Esophagus mucosa (tissue), 1 donor: ENCODE results near the gene LRFN5. TPM values are rescaled to one million over a fixed set of nuclear protein-coding genes. Genes with fewer than 3 reads are reported as not detected.
"Not testable (repeated sequence)": the region's sequence is repeated elsewhere in the genome, so short reads cannot be mapped to it uniquely, and the experiment has no call there.

Experiments
- ATAC-seq: fragments of 200-7000 bp; cut with Tn5 transposase; one replicate; pipeline ENCODE4 v1.9.1; 2020
- total RNA-seq: library from RNA; stranded (reverse); gene quantifications from one replicate; pipeline ENCODE4 v1.2.4, GENCODE V29; 2023
- donor health status: DM: yes; HTN: yes; CAD: no.

Gene LRFN5
- total RNA-seq, 1 donor from 2014 or later: 0.20 TPM

GRCh38 chr14:41636492-41637392, 30.1 kb downstream of the LRFN5 start:
- no peak for ATAC-seq

- no peak for ATAC-seq
Observed at GRCh38 chr14:41641690-41642089, 35.0 kb downstream of the LRFN5 start.

DNA sequence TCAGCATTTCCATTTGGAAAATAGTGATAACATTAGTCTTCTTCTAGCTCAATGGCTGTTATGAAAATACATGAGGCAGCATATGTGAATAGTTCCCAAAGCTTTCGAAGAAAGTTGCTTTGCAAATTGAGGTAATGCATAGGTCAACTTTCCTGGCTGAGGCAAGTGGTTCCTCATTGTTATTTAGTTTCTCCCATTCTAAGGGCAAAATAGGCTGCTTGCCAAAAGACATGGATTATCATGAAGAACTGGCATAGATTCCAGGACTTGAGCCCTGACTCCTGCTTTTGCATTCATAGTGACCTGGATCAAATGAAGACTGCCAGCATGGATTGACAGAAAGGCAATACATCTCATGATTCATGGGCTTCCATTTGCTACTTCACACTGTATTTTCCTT, 35.7 kb downstream of the LRFN5 start:
- no peak for ATAC-seq

- no peak for ATAC-seq
Observed at GRCh38 chr14:41642789-41643188, 36.1 kb downstream of the LRFN5 start.

GRCh38 chr14:41644606-41645005, 37.9 kb downstream of the LRFN5 start:
- ATAC-seq: no peak

DNA sequence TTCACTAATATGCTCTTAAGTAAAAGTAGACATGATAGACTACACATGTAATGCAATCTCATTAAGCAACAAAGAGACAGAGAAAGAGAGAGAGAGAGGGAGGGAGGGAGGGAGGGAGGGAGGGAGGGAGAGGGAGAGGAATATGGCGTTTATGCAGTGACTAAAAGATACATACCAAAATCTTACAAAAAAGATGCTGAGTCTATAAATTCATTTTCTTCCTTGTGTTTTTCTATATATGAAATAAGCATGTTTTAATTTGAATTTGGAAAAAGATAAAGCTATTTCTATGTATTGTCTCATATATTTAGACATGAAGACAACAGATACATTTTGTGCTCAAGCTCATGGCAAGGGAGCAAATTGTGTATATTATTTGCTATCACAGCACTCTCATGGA, 44.1 kb downstream of the LRFN5 start:
- ATAC-seq: no peak

DNA sequence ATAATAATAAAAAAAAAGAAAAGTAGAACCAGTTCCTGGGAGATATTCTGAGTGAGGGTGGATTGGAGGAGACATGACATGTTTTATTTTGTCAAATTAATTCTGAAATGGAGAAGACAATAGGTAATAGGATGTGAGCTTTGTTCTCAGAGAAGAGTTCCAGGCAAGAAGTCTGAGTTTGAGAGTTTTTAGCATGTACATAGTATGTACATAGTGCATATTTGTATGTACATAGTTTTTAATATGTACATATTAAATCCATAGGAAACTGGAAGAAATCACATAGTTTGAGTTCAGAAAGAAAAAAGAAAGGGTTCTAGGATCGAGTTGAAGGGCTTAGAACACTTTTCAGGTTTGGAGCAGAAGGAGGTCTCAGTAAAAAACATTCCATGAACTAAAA, 47.5 kb downstream of the LRFN5 start:
- ATAC-seq: no peak

- ATAC-seq: no peak
Observed at GRCh38 chr14:41662780-41663472, 56.2 kb downstream of the LRFN5 start.

DNA sequence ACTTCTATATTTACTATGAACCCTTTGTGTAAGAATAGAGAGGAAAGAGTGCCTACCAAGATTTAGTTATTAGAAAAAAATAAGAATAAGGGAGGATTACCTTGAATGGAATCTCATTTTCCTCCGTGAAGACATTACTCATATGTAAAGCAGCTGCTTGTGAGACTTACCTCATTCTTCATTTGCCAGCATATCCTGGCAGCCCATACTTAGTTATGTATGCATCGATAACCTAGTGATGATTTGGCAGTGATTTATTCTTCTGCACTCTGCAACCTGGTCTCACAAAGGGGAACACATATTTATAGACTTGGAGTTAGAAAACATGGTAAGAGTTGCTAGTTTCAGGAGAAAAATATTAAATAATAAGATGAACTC, 56.8 kb downstream of the LRFN5 start:
- ATAC-seq: no peak

GRCh38 chr14:41666301-41666700, 59.6 kb downstream of the LRFN5 start:
- ATAC-seq: no peak

DNA sequence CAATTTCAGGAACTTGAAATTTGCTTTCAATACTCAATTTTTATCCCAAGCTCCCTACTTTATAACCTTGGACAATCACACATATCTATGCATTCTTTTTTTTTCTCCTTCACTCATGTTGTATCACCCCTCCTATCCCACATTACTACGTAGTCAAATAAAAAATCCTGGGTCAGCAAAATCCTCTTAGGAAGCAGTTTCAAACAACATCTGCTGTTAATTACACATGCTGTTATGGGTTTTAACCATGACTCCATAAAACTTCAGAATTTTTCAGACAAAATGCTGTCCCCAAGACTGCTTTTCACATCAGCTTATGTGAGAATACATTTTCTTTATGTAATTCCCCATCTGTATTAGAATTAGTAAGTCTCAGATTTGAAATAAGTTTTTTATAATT, 61.7 kb downstream of the LRFN5 start:
- no peak for ATAC-seq

DNA sequence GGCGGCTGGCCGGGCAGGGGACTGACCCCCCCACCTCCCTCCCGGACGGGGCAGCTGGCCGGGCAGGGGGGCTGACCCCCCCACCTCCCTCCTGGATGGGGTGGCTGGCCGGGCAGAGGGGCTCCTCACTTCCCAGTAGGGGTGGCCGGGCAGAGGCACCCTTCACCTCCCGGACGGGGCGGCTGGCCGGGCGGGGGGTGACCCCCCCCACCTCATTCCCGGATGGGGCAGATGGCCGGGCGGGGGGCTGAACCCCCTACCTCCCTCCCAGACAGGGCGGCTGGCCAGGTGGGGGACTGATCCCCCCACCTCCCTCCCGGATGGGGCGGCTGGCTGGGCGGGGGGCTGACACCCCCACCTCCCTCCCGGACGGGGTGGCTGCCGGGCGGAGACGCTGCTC, 66.9 kb downstream of the LRFN5 start:
- not testable (repeated sequence) for ATAC-seq

GRCh38 chr14:41674511-41674971, 67.9 kb downstream of the LRFN5 start:
- ATAC-seq: not testable (repeated sequence)

- ATAC-seq: no peak
Observed at GRCh38 chr14:41699486-41699885, 92.8 kb downstream of the LRFN5 start.

GRCh38 chr14:41718477-41719166, 111.9 kb downstream of the LRFN5 start:
- ATAC-seq: no peak

DNA sequence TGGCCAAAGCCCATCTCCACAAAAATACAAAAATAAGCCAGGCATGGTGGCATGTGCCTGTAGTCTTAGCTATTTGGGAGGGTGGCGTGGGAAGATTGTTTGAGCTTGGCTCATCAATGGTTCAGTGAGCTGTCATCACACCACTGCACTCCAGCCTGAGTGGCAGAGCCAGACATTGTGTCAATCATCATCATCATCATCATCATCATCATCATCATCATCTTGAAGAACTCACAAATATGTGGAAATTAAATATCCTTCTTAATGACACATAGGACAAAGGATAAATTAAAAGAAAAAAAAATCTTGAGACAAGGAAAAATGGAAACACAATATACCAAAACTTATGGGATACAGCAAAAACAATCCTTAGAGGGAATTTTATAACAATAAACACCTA, 132.5 kb downstream of the LRFN5 start:
- ATAC-seq: no peak

DNA sequence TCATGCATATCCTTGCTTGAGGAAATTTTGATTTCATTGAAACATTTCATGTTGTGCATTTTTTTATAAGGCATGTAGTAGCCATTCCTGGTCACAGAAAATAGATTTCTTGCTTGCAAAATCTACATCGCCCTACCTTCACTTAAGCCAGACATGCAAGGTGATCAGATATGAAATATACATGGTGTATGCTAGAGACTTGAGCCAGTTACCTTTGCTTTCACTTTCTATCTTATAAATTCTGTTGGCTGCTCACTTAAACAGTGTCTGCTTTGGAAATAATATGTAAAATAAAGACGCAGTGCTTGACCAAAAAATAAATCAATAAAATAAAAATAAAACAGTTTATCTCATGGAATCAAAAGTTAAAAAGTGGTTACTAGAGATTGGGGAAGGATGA, 136.5 kb downstream of the LRFN5 start:
- no peak for ATAC-seq

DNA sequence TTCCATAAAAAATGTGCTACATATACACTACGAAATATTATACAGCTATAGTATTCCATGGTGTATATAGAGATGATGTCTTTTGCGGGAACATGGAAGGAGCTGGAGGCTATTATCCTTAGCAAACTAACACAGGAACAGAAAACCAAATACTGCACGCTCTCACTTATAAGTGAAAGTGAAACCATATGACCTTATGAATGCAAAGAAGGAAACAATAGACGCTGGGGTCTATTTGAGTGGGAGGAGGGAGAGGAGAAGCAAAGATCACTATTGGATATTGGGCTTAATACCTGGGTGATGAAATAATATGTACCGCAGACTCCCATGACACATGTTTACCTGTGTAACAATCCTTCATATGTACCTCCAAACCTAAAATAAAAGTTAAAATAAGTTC, 142.8 kb downstream of the LRFN5 start:
- ATAC-seq: no peak

DNA sequence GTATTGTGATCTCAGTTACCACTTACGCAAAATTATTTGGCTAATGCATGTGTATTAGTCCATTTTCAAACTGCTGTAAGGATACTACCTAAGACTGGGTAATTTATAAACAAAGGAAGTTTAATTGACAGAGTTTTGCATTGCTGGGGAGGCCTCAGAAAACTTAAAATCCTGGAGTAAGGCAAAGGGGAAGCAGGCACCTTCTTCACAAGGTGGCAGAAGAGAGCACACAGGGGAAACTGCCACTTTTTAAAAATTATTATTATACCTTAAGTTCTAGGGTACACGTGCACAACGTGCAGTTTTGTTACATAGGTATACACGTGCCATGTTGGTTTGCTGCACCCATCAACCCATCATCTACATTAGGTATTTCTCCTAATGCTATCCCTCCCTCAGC, 143.9 kb downstream of the LRFN5 start:
- ATAC-seq: not testable (repeated sequence)

GRCh38 chr14:41758011-41758665, 151.5 kb downstream of the LRFN5 start:
- ATAC-seq: no peak

DNA sequence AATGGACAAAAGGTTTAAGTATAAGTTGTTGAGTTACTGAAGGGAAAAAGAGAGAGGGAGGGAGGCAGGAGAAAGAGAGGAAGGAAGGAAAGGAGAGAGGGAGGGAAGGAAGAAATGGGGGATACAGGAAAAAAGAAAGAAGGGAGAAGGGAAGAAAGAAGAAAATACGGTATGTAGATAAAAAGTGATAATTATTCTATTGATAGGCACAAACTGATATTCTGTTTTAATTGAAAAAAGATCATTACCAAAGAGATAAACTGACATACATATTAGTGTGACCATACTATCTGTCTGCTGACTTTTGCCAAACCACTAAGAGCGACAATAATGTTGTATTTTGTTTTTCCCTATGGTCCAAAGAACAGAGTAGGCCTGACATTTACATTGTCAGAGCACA, 154.5 kb downstream of the LRFN5 start:
- ATAC-seq: no peak

GRCh38 chr14:41766772-41767171, 160.1 kb downstream of the LRFN5 start:
- ATAC-seq: no peak
